IPS DF 19.7 (cell line): Measurements from ENCODE around the gene GCM1.

Source experiments
- DNase-seq: peaks from one replicate; pipeline ENCODE4 v3.0.0-alpha.2; 2013; ENCODE audit warnings: low read depth, low spot score

GCM1 gene

DNA sequence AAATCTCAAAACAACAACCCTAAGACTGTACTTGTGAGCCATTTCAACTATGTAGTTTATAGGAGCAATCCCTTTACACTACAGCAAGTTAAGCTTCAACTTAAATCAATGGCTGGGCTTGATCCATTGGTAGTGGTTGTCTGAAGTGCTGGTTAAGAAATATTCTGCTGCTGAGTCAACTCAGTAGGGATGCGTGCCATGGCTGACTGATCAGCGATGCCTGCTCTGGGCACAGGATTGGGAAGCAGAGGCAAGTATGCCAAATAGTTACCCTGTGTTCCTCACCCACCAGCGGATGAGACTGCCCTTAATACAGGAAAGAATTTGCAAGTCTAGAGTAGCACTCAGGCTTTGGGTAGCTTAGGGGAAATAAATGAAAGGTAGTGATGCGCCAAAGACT is 41.5 kb downstream of the GCM1 start:
- no peak for DNase-seq

DNA sequence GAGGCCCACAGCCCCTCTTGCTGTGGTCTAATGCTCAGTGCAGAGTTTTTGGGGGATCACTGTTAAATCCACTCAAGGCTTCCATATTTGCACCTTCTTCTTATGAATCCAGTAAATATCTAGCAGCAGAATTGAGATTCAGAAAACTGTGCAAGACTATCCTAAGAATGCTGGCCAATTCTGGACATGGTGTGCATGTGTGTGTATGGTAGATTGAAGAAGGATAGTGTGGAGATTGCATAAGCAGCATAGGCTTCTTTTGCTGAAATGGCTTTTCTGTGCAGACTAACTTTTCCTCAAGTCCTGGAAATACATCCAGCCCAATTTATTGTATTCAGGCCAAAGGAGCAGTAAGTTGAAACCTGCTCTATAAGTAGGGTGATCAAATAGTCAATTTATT is 43.7 kb downstream of the GCM1 start:
- DNase-seq: no peak

DNA sequence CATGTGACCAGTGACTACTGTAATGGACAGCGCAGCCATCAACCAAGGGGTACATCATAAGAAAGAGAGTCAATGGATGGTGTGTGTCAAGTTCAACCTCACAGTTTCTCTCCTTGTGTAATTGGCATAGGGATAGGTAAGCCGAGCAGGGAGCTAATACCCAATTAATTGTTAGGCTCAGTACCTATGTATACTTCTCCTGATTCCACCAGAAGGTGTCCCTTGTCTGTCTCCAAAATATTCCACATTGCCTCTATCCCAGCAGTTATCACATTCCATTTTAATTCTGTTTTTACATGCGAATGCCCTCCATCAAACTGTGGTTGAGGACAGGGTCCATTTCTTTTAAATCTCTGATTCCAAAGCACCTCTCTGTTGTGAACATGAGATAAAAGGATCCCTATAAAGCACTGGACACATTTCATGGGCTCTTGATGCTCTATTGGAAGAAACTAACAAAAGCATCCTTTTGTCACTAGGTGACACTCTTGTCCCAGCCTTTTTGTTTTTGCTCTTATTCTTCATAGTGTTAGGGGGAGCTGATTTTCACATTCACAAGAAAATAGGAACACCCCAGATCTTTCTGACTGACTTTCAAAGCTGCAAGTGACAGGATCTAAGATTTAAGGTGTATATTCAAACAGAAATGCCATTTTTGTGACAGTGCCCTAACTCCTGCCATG is 44.5 kb downstream of the GCM1 start:
- no peak for DNase-seq

DNA sequence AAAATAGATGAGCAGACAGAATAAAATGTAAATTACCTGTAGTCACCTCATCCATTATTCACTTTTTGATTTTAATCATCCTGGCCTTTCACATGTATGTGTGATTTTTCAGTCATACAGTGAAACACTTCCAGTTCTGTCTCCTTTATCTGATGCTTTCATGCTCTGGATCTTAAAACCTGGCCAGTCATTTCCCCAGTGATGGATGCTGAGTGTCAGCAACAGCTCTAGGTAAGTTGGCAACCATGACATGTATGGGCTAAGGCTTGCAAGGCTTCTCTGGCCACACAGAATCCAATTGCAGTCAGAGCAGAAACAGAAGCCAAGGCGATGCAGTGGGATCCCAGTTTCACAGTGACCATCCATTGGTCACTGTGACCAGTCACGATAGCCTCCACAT is 47.6 kb downstream of the GCM1 start:
- DNase-seq: no peak

DNA sequence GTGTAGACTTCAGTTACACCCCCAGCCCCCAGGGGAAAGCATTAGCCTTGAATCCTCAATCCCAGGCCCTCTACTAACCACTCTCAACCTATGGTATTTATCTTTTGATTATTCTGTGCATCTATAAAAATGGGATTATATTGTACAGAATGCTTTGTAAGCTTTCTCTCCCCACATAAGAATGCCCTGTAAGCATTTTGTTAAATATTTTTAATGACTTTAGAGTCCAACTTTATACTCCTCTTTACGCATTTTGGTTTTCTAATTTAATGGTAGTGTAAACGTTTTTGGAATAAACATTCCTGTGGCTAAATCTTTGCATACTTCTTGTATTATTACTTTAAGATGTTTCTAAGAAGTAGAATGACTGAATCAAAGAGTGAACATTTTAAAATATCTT is 48.1 kb downstream of the GCM1 start:
- DNase-seq: no peak

DNA sequence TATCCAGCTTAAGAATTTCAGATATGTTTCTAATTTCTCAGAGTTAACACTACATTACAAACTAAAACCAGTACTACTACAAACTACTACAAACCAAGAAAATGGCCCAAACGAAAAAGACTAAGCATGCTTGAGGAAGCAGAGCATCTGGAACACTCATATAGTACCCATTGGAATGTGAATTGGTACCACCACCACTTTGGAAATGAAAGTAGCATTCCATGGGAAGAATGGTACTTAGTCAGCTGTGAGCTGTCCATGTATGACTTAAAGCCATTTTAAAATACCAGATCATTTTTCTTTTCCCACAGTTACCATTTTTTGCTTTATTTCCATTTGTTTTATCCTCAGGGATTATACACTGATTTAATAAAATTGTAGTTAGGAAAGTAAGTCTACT is 52.9 kb downstream of the GCM1 start:
- DNase-seq: no peak

DNA sequence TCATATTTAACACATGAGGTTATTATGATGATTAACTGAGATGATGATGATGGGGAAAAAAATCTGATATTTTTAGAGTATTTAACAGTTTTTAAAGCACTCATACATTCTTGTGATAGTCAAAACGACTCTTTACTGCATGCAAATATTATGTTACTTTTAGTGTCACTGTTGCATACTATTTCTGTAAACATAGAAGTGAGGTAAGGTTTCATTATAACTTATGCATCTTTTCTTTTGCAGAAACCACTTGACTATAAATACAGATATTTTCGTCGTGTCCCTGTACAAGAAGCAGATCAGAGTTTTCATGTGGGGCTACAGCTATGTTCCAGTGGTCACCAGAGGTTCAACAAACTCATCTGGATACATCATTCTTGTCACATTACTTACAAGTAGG is 53.4 kb downstream of the GCM1 start:
- no peak for DNase-seq

DNA sequence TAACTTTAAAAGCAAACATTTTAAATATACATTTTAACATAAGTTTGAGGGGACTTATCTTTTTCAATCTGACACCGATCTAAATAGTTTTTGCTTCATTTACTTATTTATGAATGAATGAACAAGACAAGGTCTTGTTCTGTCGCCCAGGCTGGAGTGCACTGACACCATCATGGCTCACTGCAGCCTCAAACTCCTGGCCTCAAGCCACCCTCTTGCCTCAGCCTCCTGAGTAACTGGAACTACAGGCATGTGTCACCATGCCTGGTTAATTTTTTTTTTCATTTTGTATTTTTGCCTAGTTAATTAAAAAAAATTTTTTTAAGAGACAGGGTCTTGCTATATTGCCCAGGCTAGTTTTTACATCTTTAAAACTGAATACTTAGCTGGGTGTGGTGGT is 58.1 kb downstream of the GCM1 start:
- no peak for DNase-seq

DNA sequence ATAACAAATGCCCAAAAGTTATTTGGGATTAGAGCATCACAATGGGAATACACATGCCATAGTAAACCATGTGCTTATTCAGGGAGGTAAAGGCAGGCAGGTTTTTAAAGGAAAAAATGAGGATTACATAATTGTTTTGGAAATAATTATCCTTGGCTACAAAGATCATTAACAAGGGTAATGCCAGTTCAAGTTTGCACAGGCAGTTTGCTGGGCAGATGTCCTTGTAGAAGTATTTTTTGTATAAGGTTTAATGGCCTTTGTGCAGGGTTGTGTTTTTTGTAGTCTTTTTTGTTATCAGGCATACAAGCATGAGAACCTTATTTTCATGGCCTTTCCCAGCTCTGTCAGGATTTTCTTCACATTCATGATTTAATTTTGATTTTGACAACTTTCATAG is 58.7 kb downstream of the GCM1 start:
- DNase-seq: no peak

DNA sequence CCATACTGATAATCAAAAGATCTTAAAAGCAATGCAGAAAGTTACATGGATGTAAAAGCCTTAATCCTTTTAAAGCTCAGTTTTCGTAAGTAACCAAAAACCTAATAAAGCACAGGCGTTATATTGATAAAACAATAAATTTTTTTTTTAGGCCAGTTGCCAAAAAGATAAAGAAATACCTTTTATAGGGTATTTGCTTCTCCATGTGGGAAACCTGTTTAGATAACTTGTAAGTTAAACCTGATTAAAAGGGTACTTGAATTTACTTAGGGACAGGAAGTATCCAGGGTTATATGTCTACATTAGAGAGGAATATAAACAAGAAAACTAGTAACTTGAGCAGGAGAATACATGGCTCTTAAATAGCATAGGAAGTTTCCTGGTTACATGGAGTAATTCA is 62.3 kb downstream of the GCM1 start:
- no peak for DNase-seq

DNA sequence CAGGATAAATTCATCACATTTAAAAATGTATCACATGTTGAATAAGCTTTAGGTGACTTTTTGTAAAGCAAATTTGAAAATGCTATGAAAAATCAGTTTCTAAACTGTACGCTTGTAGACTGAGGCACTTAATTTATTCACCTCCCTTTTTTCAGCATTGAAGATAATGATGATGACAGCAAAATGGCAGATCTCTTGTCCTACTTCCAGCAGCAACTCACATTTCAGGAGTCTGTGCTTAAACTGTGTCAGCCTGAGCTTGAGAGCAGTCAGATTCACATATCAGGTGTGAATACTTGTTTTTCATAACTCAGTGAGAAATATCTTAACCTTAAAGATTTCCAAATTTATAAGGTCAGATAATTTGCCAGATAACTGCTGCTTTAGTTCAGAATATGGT is 67.8 kb downstream of the GCM1 start:
- DNase-seq: no peak
